GM23338 (cell line): ENCODE measurements around the gene TMTC4.

Experiments used
- CREB1 ChIP-seq: fragments of 250-450 bp; sonication (Bioruptor Pico); IDR thresholded peaks from 2 replicates; pipeline ENCODE4 v1.5.0; 2020; ENCODE audit warnings: low read depth, mild to moderate bottlenecking, moderate library complexity
- EZH2 ChIP-seq: fragments of 200-600 bp; sonication (generic); IDR thresholded peaks from one replicate; pipeline ENCODE4 v1.8.0; 2017; ENCODE audit warnings: antibody characterized with exemption, mild to moderate bottlenecking, low read depth; ENCODE audit not compliant: unreplicated experiment
- POLR2AphosphoS5 ChIP-seq: IDR thresholded peaks from 2 replicates; pipeline ENCODE4 v1.6.1; 2016; ENCODE audit warnings: antibody characterized with exemption, low read depth
- TF ChIP-seq, protein P1 (sequence below), 2 experiments: fragments of 200-600 bp in 1 of 2; sonication (generic) in 1 of 2; conservative IDR thresholded peaks; 2 replicates each; pipeline versions ENCODE4 v1.5.1 to v1.6.1; 2016 to 2017; ENCODE audit warnings: antibody characterized with exemption in 2 of 2, low read depth in 2 of 2, mild to moderate bottlenecking in 2 of 2, moderate library complexity in 1 of 2

DNA sequence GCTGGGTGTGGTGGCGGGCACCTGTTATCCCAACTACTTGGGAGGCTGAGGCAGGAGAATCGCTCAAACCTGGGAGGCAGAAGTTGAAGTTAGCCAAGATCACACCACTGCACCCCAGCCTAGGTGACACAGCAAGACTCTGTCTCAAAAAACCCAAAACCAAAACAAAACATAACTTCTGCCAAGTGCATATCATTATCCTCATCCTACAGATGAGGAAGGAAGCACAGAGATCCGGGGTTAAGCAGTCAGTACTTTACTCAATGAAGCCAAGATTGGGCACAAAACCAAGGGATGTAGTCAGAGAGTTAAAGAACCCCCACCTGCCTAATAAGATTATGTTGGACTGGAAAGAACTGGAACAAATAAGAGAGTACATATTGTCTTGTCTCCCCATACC is 5.5 kb upstream of the TMTC4 start:
- TF ChIP-seq CREB1 (CRISPR knock-in tag) (no peak), POLR2AphosphoS5 (no peak), EZH2 (no peak)
- TF ChIP-seq, protein P1, sequence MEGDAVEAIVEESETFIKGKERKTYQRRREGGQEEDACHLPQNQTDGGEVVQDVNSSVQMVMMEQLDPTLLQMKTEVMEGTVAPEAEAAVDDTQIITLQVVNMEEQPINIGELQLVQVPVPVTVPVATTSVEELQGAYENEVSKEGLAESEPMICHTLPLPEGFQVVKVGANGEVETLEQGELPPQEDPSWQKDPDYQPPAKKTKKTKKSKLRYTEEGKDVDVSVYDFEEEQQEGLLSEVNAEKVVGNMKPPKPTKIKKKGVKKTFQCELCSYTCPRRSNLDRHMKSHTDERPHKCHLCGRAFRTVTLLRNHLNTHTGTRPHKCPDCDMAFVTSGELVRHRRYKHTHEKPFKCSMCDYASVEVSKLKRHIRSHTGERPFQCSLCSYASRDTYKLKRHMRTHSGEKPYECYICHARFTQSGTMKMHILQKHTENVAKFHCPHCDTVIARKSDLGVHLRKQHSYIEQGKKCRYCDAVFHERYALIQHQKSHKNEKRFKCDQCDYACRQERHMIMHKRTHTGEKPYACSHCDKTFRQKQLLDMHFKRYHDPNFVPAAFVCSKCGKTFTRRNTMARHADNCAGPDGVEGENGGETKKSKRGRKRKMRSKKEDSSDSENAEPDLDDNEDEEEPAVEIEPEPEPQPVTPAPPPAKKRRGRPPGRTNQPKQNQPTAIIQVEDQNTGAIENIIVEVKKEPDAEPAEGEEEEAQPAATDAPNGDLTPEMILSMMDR (conservative IDR thresholded peaks at IDR 0.05; ENCODE audit: low read depth in 2 of 2), result no peak
